T-helper 2 cell treated with Interferon-gamma antibody and Interleukin-4, amounts not matched to agents 5 μg/mL and 100 μg/mL, for 36 hours (primary cell): Measurements from ENCODE around the gene LYRM2.

ENCODE experiments used
- DNase-seq: peaks from one replicate; pipeline ENCODE4 v3.0.0; 2021; ENCODE audit warnings: low spot score
- H3K27ac Mint-ChIP-seq: one replicate; pipeline ENCODE4 v1.8.0; 2021; ENCODE audit warnings: mild to moderate bottlenecking, mixed read lengths
- H3K27me3 Mint-ChIP-seq: one replicate; pipeline ENCODE4 v1.8.0; 2021; ENCODE audit warnings: low read depth, mixed read lengths
- H3K36me3 Mint-ChIP-seq: one replicate; pipeline ENCODE4 v1.8.0; 2021; ENCODE audit warnings: low read depth, mixed read lengths
- H3K4me1 Mint-ChIP-seq: one replicate; pipeline ENCODE4 v1.8.0; 2021; ENCODE audit warnings: low read depth, mixed read lengths
- H3K4me3 Mint-ChIP-seq: one replicate; pipeline ENCODE4 v1.8.0; 2022; ENCODE audit warnings: mild to moderate bottlenecking, moderate library complexity, mixed read lengths
- H3K9me3 Mint-ChIP-seq: one replicate; pipeline ENCODE4 v1.8.0; 2021; ENCODE audit warnings: mixed read lengths

Gene LYRM2

DNA sequence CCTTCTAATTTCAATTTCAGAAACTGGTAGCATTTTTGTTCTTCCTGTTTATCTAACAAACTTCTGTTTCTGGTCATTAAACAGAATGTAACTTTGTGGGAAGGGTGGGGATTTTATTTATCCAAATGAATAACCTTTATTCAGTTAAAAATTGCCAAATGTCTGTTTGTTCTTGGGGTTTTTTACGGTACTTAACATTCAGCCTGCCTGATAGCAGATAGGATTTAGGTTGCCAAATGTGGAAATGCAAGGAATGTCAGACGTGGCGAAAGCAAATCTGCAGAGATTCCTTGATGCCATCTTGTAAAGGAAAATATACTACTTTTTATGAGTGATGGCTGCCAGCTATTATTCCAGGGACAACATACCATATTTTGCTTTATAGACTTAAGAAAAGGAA, 95.7 kb downstream of the LYRM2 start:
- Mint-ChIP-seq H3K4me1 (no peaks in the 10 kb centered on the region), H3K4me3 (no peak overlapping the region), H3K27ac (no peak overlapping the region), H3K9me3 (no peaks in the 10 kb centered on the region), H3K27me3 (peaks cover 13% of the 10 kb centered on the region), H3K36me3 (no peaks in the 10 kb centered on the region)
- DNase-seq: no peak

DNA sequence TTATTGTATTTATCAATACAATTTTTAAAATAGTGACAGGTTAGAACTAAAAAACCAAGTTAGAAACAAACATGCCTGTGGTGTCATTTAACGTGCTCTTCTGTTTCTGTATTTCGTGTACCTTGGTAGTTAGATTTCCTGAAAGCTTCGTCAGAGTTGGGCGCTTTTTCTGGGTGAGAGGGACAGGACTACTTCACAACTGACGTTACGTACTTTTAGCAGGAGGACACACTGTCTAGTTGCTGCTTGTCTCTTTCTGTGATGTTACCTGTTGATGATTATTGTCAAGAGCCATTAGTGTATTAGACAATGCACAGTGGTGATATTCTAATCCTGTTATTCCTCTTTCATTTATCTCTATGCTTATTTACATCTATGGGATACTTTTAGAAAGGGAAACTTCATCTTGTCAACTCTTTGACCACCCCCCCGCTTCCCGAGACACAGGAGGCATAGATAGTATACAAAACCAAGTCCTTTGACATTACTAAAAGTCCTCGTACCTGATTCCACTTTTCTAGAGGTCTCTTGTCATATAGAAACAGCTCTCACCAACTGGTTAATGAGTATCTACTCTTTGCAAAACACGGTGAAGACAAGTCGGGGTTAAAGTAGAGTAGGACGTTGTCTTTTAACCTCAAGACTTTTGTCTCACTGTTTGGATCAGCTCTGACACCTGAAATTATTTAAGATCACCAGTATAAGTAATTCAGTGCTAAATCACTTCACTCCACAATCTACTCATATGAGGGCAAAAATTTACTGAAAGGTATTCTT, 96.3 kb downstream of the LYRM2 start:
- peaks cover 13% of the 10 kb centered on the region for H3K27me3 Mint-ChIP-seq
- H3K36me3 Mint-ChIP-seq: no peaks in the 10 kb centered on the region
- H3K4me3 Mint-ChIP-seq: no peak overlapping the region
- no peaks in the 10 kb centered on the region for H3K4me1 Mint-ChIP-seq
- DNase-seq: no peak
- no peak overlapping the region for H3K27ac Mint-ChIP-seq
- no peaks in the 10 kb centered on the region for H3K9me3 Mint-ChIP-seq

DNA sequence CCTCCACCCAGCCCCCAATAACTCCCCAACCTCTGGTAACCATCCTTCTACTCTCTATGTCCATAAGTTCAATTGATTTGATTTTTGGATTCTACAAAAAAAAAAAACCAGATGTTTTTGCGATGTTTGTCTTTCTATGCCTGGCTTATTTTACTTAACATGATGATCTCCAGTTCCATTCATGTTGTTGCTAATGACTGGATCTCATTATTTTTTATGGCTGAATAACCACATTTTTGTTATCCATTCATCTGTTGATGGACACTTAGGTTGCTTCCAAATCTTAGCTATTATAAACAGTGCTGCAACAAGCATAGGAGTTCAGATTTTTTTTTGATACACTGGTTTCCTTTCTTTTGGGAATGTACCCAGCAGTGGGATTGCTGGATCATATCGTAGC, 98.8 kb downstream of the LYRM2 start:
- Mint-ChIP-seq H3K4me3 (no peak overlapping the region), H3K4me1 (no peaks in the 10 kb centered on the region), H3K27me3 (peaks cover 13% of the 10 kb centered on the region), H3K27ac (no peak overlapping the region), H3K36me3 (no peaks in the 10 kb centered on the region), H3K9me3 (no peaks in the 10 kb centered on the region)
- no peak for DNase-seq

DNA sequence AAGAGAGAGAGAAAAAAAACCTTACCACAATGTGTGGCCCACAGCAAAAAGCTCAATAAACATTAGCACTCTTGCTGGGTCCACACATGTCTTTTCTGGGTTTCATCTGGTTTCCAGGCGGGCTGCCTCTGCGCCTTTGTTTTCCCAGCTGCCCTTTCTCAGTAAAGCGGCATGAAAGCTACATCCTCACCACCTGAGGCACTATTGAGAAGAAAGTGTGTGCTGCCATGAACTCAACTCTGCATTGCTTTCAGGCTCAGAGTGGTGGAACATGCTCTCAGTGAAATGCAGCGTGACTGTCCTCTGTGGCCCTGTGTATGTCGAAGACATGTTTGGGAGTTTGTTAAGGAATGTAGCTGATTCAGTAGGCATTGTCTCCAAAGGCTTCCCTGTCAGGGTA, 102.3 kb downstream of the LYRM2 start:
- no peaks in the 10 kb centered on the region for H3K36me3 Mint-ChIP-seq

GRCh38 chr6:89530982-89531381, 107.6 kb downstream of the LYRM2 start:
- Mint-ChIP-seq H3K36me3 (no peaks in the 10 kb centered on the region), H3K9me3 (no peaks in the 10 kb centered on the region), H3K27me3 (peaks cover 4% of the 10 kb centered on the region), H3K4me1 (no peaks in the 10 kb centered on the region), H3K27ac (no peak overlapping the region), H3K4me3 (no peak overlapping the region)
- no peak for DNase-seq

More for the DNA sequence above, 102.3 kb downstream of the LYRM2 start:
- no peak overlapping the region for H3K27ac Mint-ChIP-seq
- no peak for DNase-seq
- no peak overlapping the region for H3K4me3 Mint-ChIP-seq
- peaks cover 15% of the 10 kb centered on the region for H3K27me3 Mint-ChIP-seq
- no peaks in the 10 kb centered on the region for H3K4me1 Mint-ChIP-seq
- no peaks in the 10 kb centered on the region for H3K9me3 Mint-ChIP-seq

- H3K36me3 Mint-ChIP-seq: no peaks in the 10 kb centered on the region
- no peak overlapping the region for H3K27ac Mint-ChIP-seq
- no peaks in the 10 kb centered on the region for H3K4me1 Mint-ChIP-seq
- DNase-seq: no peak
- H3K4me3 Mint-ChIP-seq: no peak overlapping the region
- peaks cover 4% of the 10 kb centered on the region for H3K27me3 Mint-ChIP-seq
- no peaks in the 10 kb centered on the region for H3K9me3 Mint-ChIP-seq
Observed at GRCh38 chr6:89528866-89529265, 109.7 kb downstream of the LYRM2 start.

DNA sequence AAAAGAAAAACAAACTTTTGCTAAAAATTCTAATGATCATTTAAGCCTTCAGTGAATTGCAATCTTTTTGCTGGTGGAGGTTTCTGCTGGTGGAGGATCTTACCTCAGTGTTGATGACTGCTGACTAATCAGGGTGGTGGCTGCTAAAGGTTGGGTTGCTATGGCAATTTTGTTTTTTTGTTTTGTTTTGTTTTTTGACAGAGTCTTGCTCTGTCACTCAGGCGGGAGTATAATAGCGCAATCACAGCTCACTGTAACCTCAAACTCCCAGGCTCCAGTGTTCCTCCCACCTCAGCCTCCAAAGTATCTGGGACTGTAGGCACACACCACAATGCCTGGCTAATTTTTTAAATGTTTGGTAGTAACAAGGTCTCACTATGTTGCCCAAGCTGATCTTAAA, 110.9 kb downstream of the LYRM2 start:
- no peaks in the 10 kb centered on the region for H3K36me3 Mint-ChIP-seq
- H3K9me3 Mint-ChIP-seq: no peaks in the 10 kb centered on the region
- DNase-seq: no peak
- no peaks in the 10 kb centered on the region for H3K4me1 Mint-ChIP-seq
- no peak overlapping the region for H3K4me3 Mint-ChIP-seq
- H3K27me3 Mint-ChIP-seq: peaks cover 2% of the 10 kb centered on the region
- H3K27ac Mint-ChIP-seq: no peak overlapping the region

- Mint-ChIP-seq H3K4me3 (no peak overlapping the region), H3K27me3 (peaks cover 6% of the 10 kb centered on the region), H3K27ac (no peak overlapping the region), H3K36me3 (no peaks in the 10 kb centered on the region), H3K9me3 (no peaks in the 10 kb centered on the region), H3K4me1 (no peaks in the 10 kb centered on the region)
- no peak for DNase-seq
Observed at GRCh38 chr6:89526563-89526869, 112.0 kb downstream of the LYRM2 start.

- H3K27me3 Mint-ChIP-seq: peaks cover 6% of the 10 kb centered on the region
- no peaks in the 10 kb centered on the region for H3K9me3 Mint-ChIP-seq
- H3K4me1 Mint-ChIP-seq: no peaks in the 10 kb centered on the region
- no peaks in the 10 kb centered on the region for H3K36me3 Mint-ChIP-seq
- DNase-seq: no peak
- H3K4me3 Mint-ChIP-seq: no peak overlapping the region
- H3K27ac Mint-ChIP-seq: no peak overlapping the region
Observed at GRCh38 chr6:89525786-89526562, 112.6 kb downstream of the LYRM2 start.

DNA sequence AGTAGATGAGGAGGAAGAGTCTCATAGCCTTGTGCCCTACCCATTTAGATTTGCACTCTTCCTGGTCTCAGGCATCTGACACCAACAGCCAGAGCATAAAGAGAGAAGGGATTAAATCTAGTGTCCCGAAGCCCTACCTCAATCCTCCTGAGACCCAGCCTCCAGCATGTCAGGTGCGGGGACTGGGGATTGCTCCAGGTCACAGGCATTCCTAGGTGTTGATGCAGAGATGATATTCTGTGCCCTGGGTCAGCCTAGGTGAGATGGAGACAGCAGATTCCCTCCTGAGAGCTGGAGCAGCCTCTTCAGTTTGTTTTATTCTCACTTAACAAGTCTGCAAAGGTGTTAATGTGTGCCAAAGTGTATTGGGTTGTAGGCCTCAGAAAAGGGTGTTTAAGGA, 115.8 kb downstream of the LYRM2 start:
- H3K27ac Mint-ChIP-seq: no peak overlapping the region
- no peak overlapping the region for H3K4me3 Mint-ChIP-seq
- DNase-seq: no peak
- no peaks in the 10 kb centered on the region for H3K36me3 Mint-ChIP-seq
- no peaks in the 10 kb centered on the region for H3K9me3 Mint-ChIP-seq
- H3K4me1 Mint-ChIP-seq: no peaks in the 10 kb centered on the region
- peaks cover 4% of the 10 kb centered on the region for H3K27me3 Mint-ChIP-seq

DNA sequence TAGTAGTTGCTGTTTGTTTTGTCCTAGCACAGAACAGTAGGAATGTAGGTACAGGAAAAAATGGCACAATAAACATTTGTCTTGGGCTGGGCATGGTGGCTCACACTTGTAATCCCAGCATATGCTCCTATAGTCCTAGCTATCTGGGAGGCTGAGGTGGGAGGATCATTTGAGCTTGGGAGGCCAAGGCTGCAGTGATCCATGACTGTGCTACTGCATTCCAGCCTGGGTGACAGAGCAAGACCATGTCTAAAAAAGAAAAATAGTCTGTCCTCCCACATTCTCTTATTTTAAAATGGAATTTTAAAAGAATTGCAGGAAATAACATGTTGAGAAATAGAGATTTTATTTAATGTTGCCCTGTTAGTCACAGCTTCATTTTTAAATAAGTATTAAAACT, 117.8 kb downstream of the LYRM2 start:
- DNase-seq: no peak
- no peaks in the 10 kb centered on the region for H3K4me1 Mint-ChIP-seq
- no peaks in the 10 kb centered on the region for H3K9me3 Mint-ChIP-seq
- peaks cover 6% of the 10 kb centered on the region for H3K27me3 Mint-ChIP-seq
- no peaks in the 10 kb centered on the region for H3K36me3 Mint-ChIP-seq
- no peak overlapping the region for H3K4me3 Mint-ChIP-seq
- H3K27ac Mint-ChIP-seq: no peak overlapping the region

DNA sequence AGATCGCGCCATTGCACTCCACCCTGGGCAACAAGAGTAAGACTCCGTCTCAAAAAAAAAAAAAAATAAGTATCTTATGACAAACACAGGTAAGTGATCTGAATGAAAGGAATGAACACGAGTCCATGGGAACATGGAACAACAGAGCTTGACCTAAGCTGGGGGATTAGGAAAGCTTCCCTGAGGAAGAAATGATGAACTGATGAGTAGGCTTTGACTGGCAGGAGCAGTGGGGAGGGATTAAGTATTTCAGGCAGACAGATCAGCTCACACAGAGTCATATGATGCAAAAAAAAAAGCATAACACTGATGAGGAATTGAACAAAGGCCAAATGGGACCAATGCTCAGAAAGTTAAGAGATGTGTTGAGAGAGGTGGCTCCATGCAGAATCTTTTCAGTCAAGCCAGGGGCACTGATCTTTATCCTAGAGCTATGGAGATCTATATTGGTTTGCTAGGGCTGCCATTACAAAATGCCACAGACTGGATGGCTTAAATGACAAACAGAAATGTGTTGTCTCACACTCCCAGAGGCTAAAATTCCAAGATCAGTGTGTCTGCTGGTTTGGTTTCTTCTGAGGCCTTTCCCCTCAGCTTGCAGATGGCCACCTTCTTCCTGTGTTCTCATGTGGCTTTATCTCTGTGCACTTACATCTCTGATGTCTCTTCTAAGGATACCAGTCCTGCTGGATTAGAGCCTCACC, 120.0 kb downstream of the LYRM2 start:
- Mint-ChIP-seq H3K27me3 (peaks cover 10% of the 10 kb centered on the region), H3K9me3 (no peaks in the 10 kb centered on the region), H3K4me3 (no peak overlapping the region), H3K4me1 (no peaks in the 10 kb centered on the region), H3K36me3 (no peaks in the 10 kb centered on the region), H3K27ac (no peak overlapping the region)
- DNase-seq: no peak
